Hepatocyte (in vitro differentiated cells): ENCODE results near the gene GPD1. TPM values are rescaled to one million over a fixed set of nuclear protein-coding genes. Genes with fewer than 3 reads are reported as not detected.

Experiments
- DNase-seq: peaks from one replicate; pipeline ENCODE4 v3.0.0-alpha.2; 2016; ENCODE audit warnings: low spot score
- H2AFZ ChIP-seq: fragments of 200-600 bp; sonication (generic); 2 replicates; pipeline ENCODE4 v1.6.0; 2016; ENCODE audit warnings: antibody characterized with exemption, mild to moderate bottlenecking
- H3K27ac ChIP-seq: fragments of 200-600 bp; sonication (generic); 2 replicates; pipeline ENCODE4 v1.5.1; 2016; ENCODE audit warnings: mild to moderate bottlenecking
- H3K27me3 ChIP-seq: fragments of 200-600 bp; sonication (generic); 2 replicates; pipeline ENCODE4 v1.6.1; 2016
- H3K36me3 ChIP-seq: fragments of 200-600 bp; sonication (generic); replicated peaks from 2 replicates; pipeline ENCODE4 v1.5.1; 2016; ENCODE audit warnings: low read depth; ENCODE audit not compliant: insufficient read depth
- H3K4me1 ChIP-seq: fragments of 200-600 bp; sonication (generic); 2 replicates; pipeline ENCODE4 v1.5.1; 2016; ENCODE audit warnings: mild to moderate bottlenecking, moderate library complexity; ENCODE audit not compliant: insufficient read depth
- H3K4me2 ChIP-seq: fragments of 200-600 bp; sonication (generic); 2 replicates; pipeline ENCODE4 v1.6.0; 2016
- H3K4me3 ChIP-seq: fragments of 200-600 bp; sonication (generic); 2 replicates; pipeline ENCODE4 v1.5.1; 2016; ENCODE audit warnings: mild to moderate bottlenecking
- H3K79me2 ChIP-seq: fragments of 200-600 bp; sonication (generic); 2 replicates; pipeline ENCODE4 v1.6.0; 2017; ENCODE audit warnings: mild to moderate bottlenecking
- H3K9me2 ChIP-seq: fragments of 200-600 bp; sonication (generic); replicated peaks from 2 replicates; pipeline ENCODE4 v1.6.0; 2017; ENCODE audit warnings: mild to moderate bottlenecking; ENCODE audit not compliant: insufficient read depth
- H3K9me3 ChIP-seq: fragments of 200-600 bp; sonication (generic); 2 replicates; pipeline ENCODE4 v1.5.1; 2016; ENCODE audit warnings: low read depth, mild to moderate bottlenecking
- H4K20me1 ChIP-seq: fragments of 200-600 bp; sonication (generic); 2 replicates; pipeline ENCODE4 v1.6.0; 2016; ENCODE audit warnings: mild to moderate bottlenecking; ENCODE audit not compliant: insufficient read depth, poor library complexity, severe bottlenecking
- CTCF ChIP-seq: fragments of 200-600 bp; sonication (generic); IDR thresholded peaks from 2 replicates; pipeline ENCODE4 v1.5.1; 2016; ENCODE audit warnings: antibody characterized with exemption, mild to moderate bottlenecking; ENCODE audit not compliant: poor library complexity
- EZH2 ChIP-seq: fragments of 200-600 bp; sonication (generic); IDR thresholded peaks from 2 replicates; pipeline ENCODE4 v1.6.1; 2016; ENCODE audit warnings: antibody characterized with exemption, mild to moderate bottlenecking, borderline replicate concordance
- EZH2phosphoT487 ChIP-seq: fragments of 200-600 bp; sonication (generic); IDR thresholded peaks from one replicate; pipeline ENCODE4 v1.6.1; 2018; ENCODE audit warnings: antibody characterized with exemption, mild to moderate bottlenecking, low read depth, moderate library complexity; ENCODE audit not compliant: unreplicated experiment, severe bottlenecking
- WGBS: methylation state at CpG from one replicate; pipeline ENCODE4 v1.1.6; 2016; ENCODE audit warnings: low lambda C conversion rate; ENCODE audit errors: missing lambda C conversion rate; 5-methylcytosine and 5-hydroxymethylcytosine counted together
- polyA plus RNA-seq: library from polyadenylated mRNA; unstranded; fragments of >200 nt; fragmentation: Nextera tagmentation; extraction: Ambion mirVana; gene quantifications from 2 replicates; pipeline ENCODE4 v1.2.1, GENCODE V29; 2016
- total RNA-seq: library from RNA; depleted of rRNA; stranded (reverse); fragments of >200 nt; gene quantifications from 2 replicates; pipeline ENCODE4 v1.2.3, GENCODE V29; 2014

GPD1 gene
- total and polyA plus RNA-seq, 2 experiments from 2014 or later: 30.6 to 64.1 TPM

DNA sequence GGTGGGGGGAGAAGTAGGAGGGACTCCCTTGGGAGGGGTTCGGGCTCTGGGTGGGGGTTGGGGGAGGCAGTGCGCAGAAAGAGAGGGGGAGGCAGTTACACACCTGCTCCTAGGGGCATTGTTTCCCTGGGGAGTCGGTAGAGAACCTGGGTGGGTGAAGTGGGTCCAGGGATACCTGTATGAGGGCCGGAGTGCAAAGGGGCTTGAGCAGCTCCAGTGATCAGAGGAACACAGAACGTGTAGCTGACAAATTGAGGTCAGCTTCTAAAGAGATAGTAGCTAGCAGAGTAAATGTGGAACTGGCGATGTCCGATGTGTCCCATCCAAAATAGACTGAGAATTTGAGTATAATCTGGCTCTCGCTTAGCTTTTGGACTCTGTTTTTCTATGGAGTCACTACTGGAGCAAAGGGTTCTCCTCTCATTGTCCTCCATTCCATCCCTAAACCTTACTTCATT is 18.2 kb upstream of the GPD1 start:
- H3K27me3 ChIP-seq: no peaks in the 10 kb centered on the region
- peak overlapping the region; percentile 69 for H2AFZ ChIP-seq
- H3K36me3 ChIP-seq: no peaks in the 10 kb centered on the region
- H3K9me2 ChIP-seq: no peaks in the 10 kb centered on the region
- WGBS: 26% methylated on average over 5 of the region's 8 CpGs
- H3K4me3 ChIP-seq: peak overlapping the region; percentile 78
- H3K9me3 ChIP-seq: no peaks in the 10 kb centered on the region
- DNase-seq: no peak
- TF ChIP-seq EZH2 (no peak), CTCF (no peak), EZH2phosphoT487 (no peak)
- H3K4me2 ChIP-seq: peak overlapping the region; percentile 76
- peaks cover 19% of the 10 kb centered on the region for H3K4me1 ChIP-seq
- H3K79me2 ChIP-seq: peaks cover 15% of the 10 kb centered on the region
- H4K20me1 ChIP-seq: peaks cover 9% of the 10 kb centered on the region
- H3K27ac ChIP-seq: peak overlapping the region; percentile 96

DNA sequence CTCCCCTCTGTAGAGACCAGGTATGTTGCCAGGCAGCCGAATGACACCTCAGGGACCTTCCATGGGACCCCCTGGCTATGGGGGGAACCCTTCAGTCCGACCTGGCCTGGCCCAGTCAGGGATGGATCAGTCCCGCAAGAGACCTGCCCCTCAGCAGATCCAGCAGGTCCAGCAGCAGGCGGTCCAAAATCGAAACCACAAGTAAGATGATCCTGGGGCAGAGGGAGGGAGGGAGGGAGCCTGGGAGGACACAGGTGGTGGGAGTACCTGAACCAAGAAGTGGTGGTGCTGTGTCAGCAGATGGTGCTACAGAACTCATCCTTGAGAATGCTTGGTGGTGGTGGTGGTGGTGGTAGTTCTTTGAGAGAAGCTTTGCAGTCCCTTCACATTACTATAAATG is 17.7 kb upstream of the GPD1 start:
- Histone ChIP-seq H2AFZ (no peak overlapping the region), H3K4me2 (peak overlapping the region; percentile 76), H3K36me3 (no peaks in the 10 kb centered on the region), H3K9me3 (no peaks in the 10 kb centered on the region), H3K9me2 (no peaks in the 10 kb centered on the region), H3K4me1 (peaks cover 19% of the 10 kb centered on the region), H3K27ac (peak overlapping the region; percentile 96), H3K27me3 (no peaks in the 10 kb centered on the region), H3K4me3 (no peak overlapping the region), H4K20me1 (peaks cover 9% of the 10 kb centered on the region), H3K79me2 (peaks cover 15% of the 10 kb centered on the region)
- DNase-seq: no peak
- TF ChIP-seq EZH2phosphoT487 (no peak), CTCF (no peak), EZH2 (no peak)
- 80% methylated on average over 5 of the region's 5 CpGs for WGBS

DNA sequence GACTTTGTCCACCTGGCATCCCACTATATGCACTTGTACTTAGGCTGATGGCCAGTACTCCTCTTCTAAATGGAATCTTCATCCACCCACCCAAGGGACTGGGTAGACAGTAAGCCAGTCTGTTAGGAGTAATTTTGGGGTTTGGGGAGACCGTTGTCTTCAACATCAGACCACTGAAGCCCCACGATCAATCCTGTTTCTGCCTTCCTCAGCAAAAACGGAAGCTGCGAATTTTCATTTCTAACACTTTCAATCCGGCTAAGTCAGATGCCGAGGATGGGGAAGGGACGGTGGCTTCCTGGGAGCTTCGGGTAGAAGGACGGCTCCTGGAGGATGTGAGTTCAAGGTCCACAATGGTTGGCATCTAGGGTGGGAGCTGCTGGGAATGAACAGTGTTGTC is 16.7 kb upstream of the GPD1 start:
- Histone ChIP-seq H3K4me2 (no peak overlapping the region), H3K79me2 (peaks cover 15% of the 10 kb centered on the region), H3K9me2 (no peaks in the 10 kb centered on the region), H3K4me1 (peaks cover 13% of the 10 kb centered on the region), H3K9me3 (no peaks in the 10 kb centered on the region), H3K4me3 (no peak overlapping the region), H3K27ac (no peak overlapping the region), H2AFZ (no peak overlapping the region), H3K36me3 (no peaks in the 10 kb centered on the region), H3K27me3 (no peaks in the 10 kb centered on the region), H4K20me1 (peaks cover 9% of the 10 kb centered on the region)
- TF ChIP-seq CTCF: no peak
- no peak for TF ChIP-seq EZH2phosphoT487
- no peak for TF ChIP-seq EZH2
- no peak for DNase-seq
- 91% methylated on average over 9 of the region's 9 CpGs for WGBS

- H4K20me1 ChIP-seq: peaks cover 9% of the 10 kb centered on the region
- no peaks in the 10 kb centered on the region for H3K27me3 ChIP-seq
- TF ChIP-seq EZH2 (no peak), EZH2phosphoT487 (no peak), CTCF (no peak)
- H3K36me3 ChIP-seq: no peaks in the 10 kb centered on the region
- peaks cover 15% of the 10 kb centered on the region for H3K79me2 ChIP-seq
- no peak overlapping the region for H3K4me3 ChIP-seq
- peaks cover 10% of the 10 kb centered on the region for H3K4me1 ChIP-seq
- no peaks in the 10 kb centered on the region for H3K9me3 ChIP-seq
- DNase-seq: no peak
- H3K27ac ChIP-seq: no peak overlapping the region
- whole genome bisulfite sequencing: 96% methylated on average over 3 of the region's 3 CpGs
- no peak overlapping the region for H3K4me2 ChIP-seq
- no peak overlapping the region for H2AFZ ChIP-seq
- H3K9me2 ChIP-seq: no peaks in the 10 kb centered on the region
Observed at GRCh38 chr12:50087995-50088394, 15.8 kb upstream of the GPD1 start.
